A549 treated with AZD9567 at 1 μM for 4 hours (cell line): Measurements from ENCODE around the gene MBD3L2. TPM values are rescaled to one million over a fixed set of nuclear protein-coding genes. Genes with fewer than 3 reads are reported as not detected.

Experiments
- total RNA-seq: library from RNA; stranded (reverse); fragments of 200-300 nt; extraction: Qiagen RNA extraction; gene quantifications from 5 replicates; pipeline ENCODE4 v1.2.3, GENCODE V29; 2022; ENCODE audit not compliant: insufficient read depth

MBD3L2 gene
- not detected in 5 replicates for total RNA-seq

GRCh38 chr19:7049021-7049420 is at the start of gene MBD3L2:
TSS of gene MBD3L2 (plus strand) at chr19:7049321. CDS start at chr19:7049374, 53 bp downstream.

DNA sequence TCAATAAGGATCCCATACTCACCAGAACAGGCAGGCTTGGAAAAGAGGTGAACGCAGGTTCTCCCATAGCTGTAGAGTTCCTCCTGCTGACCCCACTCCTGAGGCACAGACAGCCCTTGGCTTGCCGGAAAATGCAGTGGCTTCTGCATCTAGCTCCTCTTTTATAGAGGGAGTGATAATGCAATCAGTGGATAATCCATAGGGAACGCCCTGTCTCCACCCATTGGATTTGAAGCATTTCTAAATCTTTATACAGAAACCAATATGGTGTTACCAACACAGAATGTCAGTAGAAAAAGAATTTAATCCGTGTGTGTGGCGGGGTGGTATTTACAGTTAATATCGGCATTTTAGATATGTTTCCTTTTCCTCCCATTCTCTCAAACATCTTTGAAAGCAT is 27.8 kb upstream of the MBD3L2 start, which contains the start of gene MBD3L2B:
TSS of gene MBD3L2B (minus strand) at position 101 of the 400 bp plus-strand sequence. CDS start at position 67, 34 bp downstream.

DNA sequence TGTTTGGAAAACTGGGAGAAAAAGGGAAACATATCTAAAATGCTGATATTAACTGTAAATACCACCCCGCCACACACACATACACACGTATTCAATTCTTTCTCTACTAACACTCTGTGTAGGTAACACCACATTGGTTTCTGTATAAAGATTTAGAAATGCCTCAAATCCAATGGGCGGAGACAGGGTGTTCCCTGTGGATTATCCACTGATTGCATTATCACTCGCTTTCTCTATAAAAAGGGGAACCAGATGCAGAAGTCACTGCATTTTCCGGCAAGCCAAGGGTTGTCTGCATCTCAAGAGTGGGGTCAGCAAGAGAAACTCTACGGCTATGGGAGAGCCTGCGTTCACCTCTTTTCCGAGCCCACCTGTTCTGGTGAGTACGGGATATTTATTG is 18.8 kb upstream of the MBD3L2 start, which contains the start of gene MBD3L5:
TSS of gene MBD3L5 (plus strand) at position 301 of the 400 bp plus-strand sequence. CDS start at position 335, 34 bp downstream.

GRCh38 chr19:7040079-7040478 is 9.0 kb upstream of the MBD3L2 start, which contains the start of gene MBD3L4:
TSS of gene MBD3L4 (minus strand) at chr19:7040179. CDS start at chr19:7040144, 35 bp downstream.

DNA sequence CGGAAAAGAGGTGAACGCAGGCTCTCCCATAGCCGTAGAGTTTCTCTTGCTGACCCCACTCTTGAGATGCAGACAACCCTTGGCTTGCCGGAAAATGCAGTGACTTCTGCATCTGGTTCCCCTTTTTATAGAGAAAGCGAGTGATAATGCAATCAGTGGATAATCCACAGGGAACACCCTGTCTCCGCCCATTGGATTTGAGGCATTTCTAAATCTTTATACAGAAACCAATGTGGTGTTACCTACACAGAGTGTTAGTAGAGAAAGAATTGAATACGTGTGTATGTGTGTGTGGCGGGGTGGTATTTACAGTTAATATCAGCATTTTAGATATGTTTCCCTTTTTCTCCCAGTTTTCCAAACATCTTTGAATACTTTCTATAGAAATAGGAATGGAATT is 9.5 kb downstream of the MBD3L2 start, which contains the start of gene MBD3L3:
TSS of gene MBD3L3 (minus strand) at position 101 of the 400 bp plus-strand sequence. CDS start at position 30, 71 bp downstream.

DNA sequence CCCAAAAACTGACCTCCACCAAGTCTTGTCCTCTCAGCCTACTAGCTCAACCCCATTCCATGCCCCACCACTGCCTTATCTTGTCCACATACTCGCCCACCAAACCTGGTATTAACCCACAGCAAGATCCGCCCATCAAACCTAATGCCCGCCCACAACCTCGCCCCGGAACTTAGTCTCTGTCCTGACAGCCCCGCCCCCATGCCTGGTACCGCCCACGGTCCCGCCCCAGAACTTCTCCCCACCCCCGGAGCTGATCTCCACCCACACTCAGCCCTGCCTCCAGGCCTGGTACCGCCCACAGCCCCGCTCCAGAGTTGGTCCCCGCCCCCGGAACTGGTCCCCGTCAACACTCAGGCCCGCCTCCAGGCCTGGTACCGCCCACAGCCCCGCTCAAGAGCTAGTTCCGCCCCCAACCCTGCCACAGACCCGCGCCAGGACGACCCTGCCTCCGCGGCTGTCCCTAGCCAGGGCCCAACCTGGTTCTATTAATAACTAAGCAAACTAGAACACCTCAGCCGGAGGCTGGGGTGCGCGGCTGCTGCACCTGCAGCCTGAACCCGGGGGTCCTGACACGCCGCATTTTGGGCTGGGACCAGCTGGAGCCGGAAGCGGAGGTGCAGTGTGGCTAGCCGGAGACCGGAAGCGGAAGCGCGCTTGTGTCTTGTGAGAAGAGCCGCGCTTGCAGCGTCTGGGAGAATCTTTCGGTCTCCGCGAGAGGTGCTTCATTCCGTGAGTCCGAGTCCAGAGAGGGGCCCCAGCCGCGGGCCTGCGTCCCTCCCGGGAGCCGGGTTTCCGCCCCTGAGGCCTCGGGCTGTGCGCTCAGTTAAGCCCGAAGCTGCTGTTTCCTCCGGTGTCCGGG is 20.2 kb downstream of the MBD3L2 start, which contains the start of gene ZNF557:
TSS of gene ZNF557 (plus strand) at position 662 of the 862 bp plus-strand sequence. CDS start 5,372 bp downstream, outside the sequence.

Other genes starting within 250 kb of the MBD3L2 start
- 3.6 to 5.6 TPM (median 4.8 TPM) in 5 replicates for gene ADGRE1, start 161.7 kb upstream of the MBD3L2 start, total RNA-seq
- not detected in 5 replicates for gene MBD3L2B, start 27.9 kb upstream of the MBD3L2 start, total RNA-seq
- gene MBD3L5, start 18.7 kb upstream of the MBD3L2 start, total RNA-seq, result not detected in 5 replicates
- not detected in 5 replicates for gene MBD3L4, start 9.1 kb upstream of the MBD3L2 start, total RNA-seq
- not detected in 5 replicates for gene MBD3L3, start 9.4 kb downstream of the MBD3L2 start, total RNA-seq
- 1.5 to 3.1 TPM (median 2.8 TPM) in 5 replicates for gene ZNF557, start 20.4 kb downstream of the MBD3L2 start, total RNA-seq
- 2.0 to 2.9 TPM (median 2.8 TPM) in 5 replicates for gene INSR, start 245.1 kb downstream of the MBD3L2 start, total RNA-seq